DND-41 (cell line): ENCODE measurements around the gene TRUB2.

Experiments
- CTCF ChIP-seq: IDR thresholded peaks from 2 replicates; pipeline ENCODE4 v1.5.1; 2012; ENCODE audit warnings: borderline replicate concordance, low read length, moderate library complexity, mild to moderate bottlenecking; ENCODE audit not compliant: poor library complexity, severe bottlenecking; ENCODE audit errors: extremely low read depth
- EZH2 ChIP-seq: IDR thresholded peaks from 3 replicates; pipeline ENCODE4 v1.6.1; 2012; ENCODE audit warnings: borderline replicate concordance, low read depth, mild to moderate bottlenecking, moderate library complexity, low read length, inconsistent platforms; ENCODE audit not compliant: severe bottlenecking

DNA sequence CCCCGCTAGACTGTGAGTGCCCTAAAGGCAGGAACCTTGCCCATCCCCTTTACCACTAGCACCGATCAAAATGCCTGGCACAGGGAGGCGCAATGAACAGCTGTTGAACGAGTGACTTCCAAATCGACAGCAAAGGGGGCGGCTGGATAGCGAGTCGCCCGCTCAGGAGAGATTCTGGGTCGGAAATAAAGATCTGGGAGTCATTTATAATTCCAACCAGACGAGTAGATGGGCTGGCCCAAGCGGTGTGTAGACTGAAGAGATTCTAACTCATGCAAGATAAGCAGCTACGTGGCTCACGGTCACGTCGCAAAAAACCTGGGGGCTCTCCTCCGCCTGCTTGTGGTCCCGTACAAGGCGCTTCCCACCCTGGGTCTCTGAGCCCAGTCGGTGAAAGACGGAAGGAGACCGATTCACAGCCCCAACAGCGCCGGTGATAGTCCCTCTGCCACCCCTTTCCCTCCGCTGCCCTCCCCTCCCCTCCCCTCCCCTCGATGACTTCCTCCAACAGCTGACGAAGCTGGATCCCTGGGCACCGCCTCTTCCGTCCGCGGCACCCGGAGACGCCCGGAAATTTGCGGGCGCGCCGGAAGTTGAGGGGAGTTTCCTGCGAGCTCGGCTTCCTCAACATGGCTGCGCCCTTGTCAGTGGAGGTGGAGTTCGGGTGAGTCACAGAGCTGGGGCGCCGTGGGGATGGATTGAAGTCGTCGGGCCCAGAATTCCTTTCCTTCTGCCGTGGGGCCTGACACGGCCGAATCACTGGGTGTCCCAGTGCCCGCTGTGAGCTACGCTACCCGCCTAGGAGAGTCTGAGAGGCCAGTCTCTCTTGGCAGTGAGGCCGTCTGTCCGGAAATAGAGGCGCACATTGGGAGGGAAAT, 48.7 kb upstream of the TRUB2 start, which contains the start of gene URM1:
- peak; percentile 18 for TF ChIP-seq CTCF
- TF ChIP-seq EZH2: no peak
